ENCODE data around the gene MAPK8IP3.

MAPK8IP3 gene

DNA sequence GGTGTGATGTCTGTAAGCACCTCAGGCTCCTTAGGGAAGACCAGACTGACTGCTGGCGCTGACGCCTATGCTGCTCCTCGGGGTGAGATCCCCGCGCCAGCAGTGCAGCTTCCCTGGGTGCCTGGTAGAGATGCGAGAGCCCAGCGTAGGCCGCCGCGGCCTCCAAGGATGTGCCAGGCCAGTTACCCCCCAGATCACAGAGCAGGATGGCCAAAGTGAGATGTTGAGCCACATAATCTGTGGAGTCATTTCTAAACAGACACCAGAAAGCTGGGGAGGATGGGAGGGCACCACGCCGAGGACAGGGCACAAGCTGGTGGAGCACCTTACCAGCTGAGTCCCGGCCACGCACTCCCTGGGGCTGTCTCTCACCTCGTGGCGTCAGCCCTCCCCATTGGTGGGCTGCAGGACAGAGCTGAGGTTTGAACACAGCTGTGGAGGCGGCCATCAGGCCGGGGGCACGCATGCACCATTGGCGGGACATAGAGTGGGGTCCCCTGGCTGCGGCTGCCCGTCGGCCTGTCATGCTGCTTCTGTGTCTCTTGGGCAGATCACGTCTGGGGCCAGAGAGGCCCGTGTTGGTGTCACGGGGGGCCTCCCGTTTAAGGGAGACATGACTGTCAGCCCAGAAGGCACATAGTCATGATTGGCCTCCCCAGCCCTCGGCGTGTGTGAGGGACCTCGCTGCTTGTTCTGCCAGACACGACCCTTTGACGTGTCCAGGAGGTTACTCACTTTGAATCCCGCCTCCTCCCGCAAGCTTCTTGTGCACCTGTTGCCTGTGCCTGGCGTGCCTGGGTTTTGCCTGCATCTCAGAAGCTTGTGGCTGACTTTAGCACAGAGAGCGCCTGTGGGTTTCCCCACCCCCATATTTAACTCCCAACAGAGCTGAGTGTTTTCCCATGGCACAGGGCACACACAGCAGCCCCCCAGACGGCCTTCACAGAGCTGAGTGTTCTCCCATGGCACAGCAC lies 21.9 kb downstream of the MAPK8IP3 start:
- Histone ChIP-seq H3K27me3 (ENCODE audit: control insufficient read depth in 3 of 3, insufficient read depth in 3 of 3, low read depth in 1 of 3, low read length in 3 of 3) (no peaks in the 10 kb centered on the region), H2AK5ac (ENCODE audit: low read depth, low read length) (no peak overlapping the region), H3K4me2 (ENCODE audit: insufficient read depth, low read length, poor library complexity, severe bottlenecking) (no peak overlapping the region), H2BK12ac (ENCODE audit: low read length) (no peak overlapping the region), H3K14ac (ENCODE audit: low read length) (peak overlapping the region; percentile 47), H3K79me1 (ENCODE audit: low read depth, low read length) (peaks cover 8% of the 10 kb centered on the region), H3K36me3 (replicated peaks in 1 of 2; ENCODE audit: control insufficient read depth in 2 of 2, insufficient read depth in 2 of 2, low read length in 2 of 2) (peaks cover 35 to 72% of the 10 kb centered on the region in 2 donors), H4K91ac (ENCODE audit: low read depth, low read length, poor library complexity) (no peak overlapping the region), H3K9ac (ENCODE audit: low read depth, low read length, poor library complexity) (peak overlapping the region; percentile 72), H3K23ac (ENCODE audit: low read depth, low read length, poor library complexity) (peak overlapping the region; percentile 65), H4K8ac (ENCODE audit: low read depth, low read length) (no peak overlapping the region), H3K27ac (replicated peaks; ENCODE audit: low read length) (no peak overlapping the region), H3K9me3 (replicated peaks in 1 of 2; ENCODE audit: control insufficient read depth in 2 of 2, insufficient read depth in 1 of 2, low read depth in 1 of 2, low read length in 2 of 2) (peaks cover 0 to 2% of the 10 kb centered on the region in 2 donors), H2BK15ac (ENCODE audit: low read length) (no peak overlapping the region), H2BK120ac (ENCODE audit: low read depth, low read length) (no peak overlapping the region), H2AFZ (ENCODE audit: low read length) (no peak overlapping the region), H3K4ac (ENCODE audit: low read length) (no peak overlapping the region), H2BK5ac (ENCODE audit: low read length) (no peak overlapping the region), H3K4me1 (ENCODE audit: control insufficient read depth in 2 of 2, insufficient read depth in 1 of 2, low read depth in 1 of 2, low read length in 2 of 2) (no peaks in the 10 kb centered on the region), H3K4me3 (ENCODE audit: low read length in 2 of 2) (peak overlapping the region in 1 of 2 donors; percentile 29), H3K18ac (ENCODE audit: low read length) (no peak overlapping the region)
- no peak for DNase-seq (ENCODE audit: low spot score)
- WGBS, 2 donors (ENCODE audit: extremely low coverage in 2 of 2, insufficient read length in 2 of 2, insufficient replicate concordance in 1 of 2), result no CpG with 5 or more reads among the region's 37 CpGs

- Histone ChIP-seq H2BK5ac (ENCODE audit: low read length) (no peak overlapping the region), H3K14ac (ENCODE audit: low read length) (no peak overlapping the region), H3K4me2 (ENCODE audit: insufficient read depth, low read length, poor library complexity, severe bottlenecking) (no peak overlapping the region), H4K8ac (ENCODE audit: low read depth, low read length) (no peak overlapping the region), H2AK5ac (ENCODE audit: low read depth, low read length) (no peak overlapping the region), H2AFZ (ENCODE audit: low read length) (no peak overlapping the region), H4K91ac (ENCODE audit: low read depth, low read length, poor library complexity) (no peak overlapping the region), H3K4me1 (ENCODE audit: control insufficient read depth in 2 of 2, insufficient read depth in 1 of 2, low read depth in 1 of 2, low read length in 2 of 2) (no peaks in the 10 kb centered on the region), H3K9me3 (replicated peaks in 1 of 2; ENCODE audit: control insufficient read depth in 2 of 2, insufficient read depth in 1 of 2, low read depth in 1 of 2, low read length in 2 of 2) (peaks cover 0 to 2% of the 10 kb centered on the region in 2 donors), H3K4me3 (ENCODE audit: low read length in 2 of 2) (no peak overlapping the region), H3K4ac (ENCODE audit: low read length) (peak overlapping the region; percentile 23), H2BK12ac (ENCODE audit: low read length) (no peak overlapping the region), H3K18ac (ENCODE audit: low read length) (no peak overlapping the region), H3K23ac (ENCODE audit: low read depth, low read length, poor library complexity) (no peak overlapping the region), H2BK15ac (ENCODE audit: low read length) (no peak overlapping the region), H3K36me3 (replicated peaks in 1 of 2; ENCODE audit: control insufficient read depth in 2 of 2, insufficient read depth in 2 of 2, low read length in 2 of 2) (peaks cover 45 to 82% of the 10 kb centered on the region in 2 donors), H3K27me3 (ENCODE audit: control insufficient read depth in 3 of 3, insufficient read depth in 3 of 3, low read depth in 1 of 3, low read length in 3 of 3) (no peaks in the 10 kb centered on the region), H3K9ac (ENCODE audit: low read depth, low read length, poor library complexity) (no peak overlapping the region), H2BK120ac (ENCODE audit: low read depth, low read length) (no peak overlapping the region), H3K27ac (replicated peaks; ENCODE audit: low read length) (no peak overlapping the region), H3K79me1 (ENCODE audit: low read depth, low read length) (peaks cover 5% of the 10 kb centered on the region)
- WGBS, 2 donors (ENCODE audit: extremely low coverage in 2 of 2, insufficient read length in 2 of 2, insufficient replicate concordance in 1 of 2), result no CpG with 5 or more reads among the region's 18 CpGs
- DNase-seq (ENCODE audit: low spot score), result no peak
These were observed 23.0 kb downstream of the MAPK8IP3 start for GRCh38 chr16:1729026-1729425.

GRCh38 chr16:1729445-1729844 lies 23.4 kb downstream of the MAPK8IP3 start:
- Histone ChIP-seq H2BK15ac (ENCODE audit: low read length) (no peak overlapping the region), H3K18ac (ENCODE audit: low read length) (no peak overlapping the region), H3K9ac (ENCODE audit: low read depth, low read length, poor library complexity) (peak overlapping the region; percentile 44), H3K4ac (ENCODE audit: low read length) (no peak overlapping the region), H2BK5ac (ENCODE audit: low read length) (no peak overlapping the region), H3K79me1 (ENCODE audit: low read depth, low read length) (peaks cover 1% of the 10 kb centered on the region), H3K4me2 (ENCODE audit: insufficient read depth, low read length, poor library complexity, severe bottlenecking) (no peak overlapping the region), H3K14ac (ENCODE audit: low read length) (no peak overlapping the region), H3K23ac (ENCODE audit: low read depth, low read length, poor library complexity) (no peak overlapping the region), H3K4me3 (ENCODE audit: low read length in 2 of 2) (no peak overlapping the region), H4K8ac (ENCODE audit: low read depth, low read length) (no peak overlapping the region), H3K36me3 (replicated peaks in 1 of 2; ENCODE audit: control insufficient read depth in 2 of 2, insufficient read depth in 2 of 2, low read length in 2 of 2) (peaks cover 48 to 85% of the 10 kb centered on the region in 2 donors), H2AK5ac (ENCODE audit: low read depth, low read length) (no peak overlapping the region), H2BK12ac (ENCODE audit: low read length) (no peak overlapping the region), H2AFZ (ENCODE audit: low read length) (no peak overlapping the region), H3K4me1 (ENCODE audit: control insufficient read depth in 2 of 2, insufficient read depth in 1 of 2, low read depth in 1 of 2, low read length in 2 of 2) (no peaks in the 10 kb centered on the region), H2BK120ac (ENCODE audit: low read depth, low read length) (no peak overlapping the region), H4K91ac (ENCODE audit: low read depth, low read length, poor library complexity) (no peak overlapping the region), H3K27me3 (ENCODE audit: control insufficient read depth in 3 of 3, insufficient read depth in 3 of 3, low read depth in 1 of 3, low read length in 3 of 3) (no peaks in the 10 kb centered on the region), H3K27ac (replicated peaks; ENCODE audit: low read length) (no peak overlapping the region), H3K9me3 (replicated peaks in 1 of 2; ENCODE audit: control insufficient read depth in 2 of 2, insufficient read depth in 1 of 2, low read depth in 1 of 2, low read length in 2 of 2) (peaks cover 2 to 3% of the 10 kb centered on the region in 2 donors)
- WGBS, 2 donors (ENCODE audit: extremely low coverage in 2 of 2, insufficient read length in 2 of 2, insufficient replicate concordance in 1 of 2), result no CpG with 5 or more reads among the region's 35 CpGs
- DNase-seq (ENCODE audit: low spot score), result no peak

GRCh38 chr16:1731073-1731472 lies 25.1 kb downstream of the MAPK8IP3 start:
- peaks cover 51 to 84% of the 10 kb centered on the region in 2 donors for H3K36me3 ChIP-seq (replicated peaks in 1 of 2; ENCODE audit: control insufficient read depth in 2 of 2, insufficient read depth in 2 of 2, low read length in 2 of 2)
- H3K23ac ChIP-seq (ENCODE audit: low read depth, low read length, poor library complexity), result no peak overlapping the region
- no peak overlapping the region for H3K27ac ChIP-seq (replicated peaks; ENCODE audit: low read length)
- no peak overlapping the region for H4K91ac ChIP-seq (ENCODE audit: low read depth, low read length, poor library complexity)
- H4K8ac ChIP-seq (ENCODE audit: low read depth, low read length), result no peak overlapping the region
- no peak overlapping the region for H2BK120ac ChIP-seq (ENCODE audit: low read depth, low read length)
- no peaks in the 10 kb centered on the region for H3K27me3 ChIP-seq (ENCODE audit: control insufficient read depth in 3 of 3, insufficient read depth in 3 of 3, low read depth in 1 of 3, low read length in 3 of 3)
- no peak overlapping the region for H2BK5ac ChIP-seq (ENCODE audit: low read length)
- H3K4me1 ChIP-seq (ENCODE audit: control insufficient read depth in 2 of 2, insufficient read depth in 1 of 2, low read depth in 1 of 2, low read length in 2 of 2), result no peaks in the 10 kb centered on the region
- no peak overlapping the region for H2AK5ac ChIP-seq (ENCODE audit: low read depth, low read length)
- H2AFZ ChIP-seq (ENCODE audit: low read length), result no peak overlapping the region
- no peak overlapping the region for H3K4ac ChIP-seq (ENCODE audit: low read length)
- no CpG with 5 or more reads among the region's 7 CpGs for WGBS, 2 donors (ENCODE audit: extremely low coverage in 2 of 2, insufficient read length in 2 of 2, insufficient replicate concordance in 1 of 2)
- DNase-seq (ENCODE audit: low spot score), result no peak
- H3K4me2 ChIP-seq (ENCODE audit: insufficient read depth, low read length, poor library complexity, severe bottlenecking), result no peak overlapping the region
- no peaks in the 10 kb centered on the region for H3K79me1 ChIP-seq (ENCODE audit: low read depth, low read length)
- no peak overlapping the region for H2BK12ac ChIP-seq (ENCODE audit: low read length)
- no peak overlapping the region for H3K4me3 ChIP-seq (ENCODE audit: low read length in 2 of 2)
- peaks cover 14% of the 10 kb centered on the region in 2 donors for H3K9me3 ChIP-seq (replicated peaks in 1 of 2; ENCODE audit: control insufficient read depth in 2 of 2, insufficient read depth in 1 of 2, low read depth in 1 of 2, low read length in 2 of 2)
- H3K18ac ChIP-seq (ENCODE audit: low read length), result no peak overlapping the region
- H3K14ac ChIP-seq (ENCODE audit: low read length), result no peak overlapping the region
- no peak overlapping the region for H2BK15ac ChIP-seq (ENCODE audit: low read length)
- H3K9ac ChIP-seq (ENCODE audit: low read depth, low read length, poor library complexity), result peak overlapping the region; percentile 50

Measured in neuronal stem cell (in vitro differentiated cells).